OCI-LY7 (cell line): ENCODE data around the gene FRRS1. TPM values are rescaled to one million over a fixed set of nuclear protein-coding genes. Genes with fewer than 3 reads are reported as not detected.

Source experiments
- BruUV-seq: library from RNA; stranded (reverse); fragments of 400-500 nt; replicated peaks from 2 replicates; lab custom pipeline; 2021; lab: Mats Ljungman, UMichigan
- CTCF ChIA-PET: fragments of 300-600 bp; sonication (Branson Sonifier 250); formaldehyde crosslinking; loops from one replicate; lab custom pipeline; 2022; ENCODE audit warnings: antibody characterized with exemption; ENCODE audit not compliant: unreplicated experiment; lab: Charles Lee
- POLR2A ChIA-PET: fragments of 300-600 bp; sonication (Branson Sonifier 250); formaldehyde crosslinking; loops from one replicate; lab custom pipeline; 2022; ENCODE audit warnings: antibody characterized with exemption; lab: Charles Lee
- DNase-seq: peaks from one replicate; pipeline ENCODE4 v3.0.0-alpha.2; 2015; ENCODE audit warnings: low spot score
- H2AFZ ChIP-seq: fragments of 200-600 bp; sonication (generic), shearing (Covaris generic); 2 replicates; pipeline ENCODE4 v1.6.1; 2014; ENCODE audit warnings: mild to moderate bottlenecking, antibody characterized with exemption, low read length, moderate library complexity
- H3K27ac ChIP-seq: fragments of 200-600 bp; sonication (generic); 2 replicates; pipeline ENCODE4 v1.5.1; 2014; ENCODE audit warnings: mixed run types, low read depth, mild to moderate bottlenecking, moderate library complexity, low read length, inconsistent platforms; ENCODE audit not compliant: poor library complexity, severe bottlenecking
- H3K36me3 ChIP-seq: fragments of 200-600 bp; sonication (generic); 2 replicates; pipeline ENCODE4 v1.6.1; 2014; ENCODE audit warnings: mild to moderate bottlenecking, antibody characterized with exemption, low read length, moderate library complexity, mixed read lengths; ENCODE audit not compliant: insufficient read depth
- H3K4me1 ChIP-seq: fragments of 200-600 bp; sonication (generic); 2 replicates; pipeline ENCODE4 v1.5.1; 2014; ENCODE audit warnings: mild to moderate bottlenecking, low read length; ENCODE audit not compliant: insufficient read depth, poor library complexity, severe bottlenecking
- H3K4me2 ChIP-seq: fragments of 200-600 bp; sonication (generic); 2 replicates; pipeline ENCODE4 v1.6.1; 2014; ENCODE audit warnings: mild to moderate bottlenecking, low read length
- H3K4me3 ChIP-seq: fragments of 200-600 bp; sonication (generic); 2 replicates; pipeline ENCODE4 v1.5.1; 2014; ENCODE audit warnings: mild to moderate bottlenecking, low read depth, low read length; ENCODE audit not compliant: poor library complexity, severe bottlenecking
- H3K79me2 ChIP-seq: fragments of 200-600 bp; sonication (generic); 2 replicates; pipeline ENCODE4 v1.6.1; 2016; ENCODE audit warnings: low read depth, mild to moderate bottlenecking, low read length, moderate library complexity, mixed read lengths; ENCODE audit not compliant: insufficient read depth
- H3K9me2 ChIP-seq: fragments of 200-600 bp; sonication (generic); 2 replicates; pipeline ENCODE4 v1.6.1; 2016; ENCODE audit warnings: mild to moderate bottlenecking, low read length, mixed read lengths; ENCODE audit not compliant: insufficient read depth
- H3K9me3 ChIP-seq: fragments of 200-600 bp; sonication (generic); 2 replicates; pipeline ENCODE4 v1.6.1; 2014; ENCODE audit warnings: mild to moderate bottlenecking, mixed run types, low read length, mixed read lengths
- H4K20me1 ChIP-seq: fragments of 200-600 bp; sonication (generic); 2 replicates; pipeline ENCODE4 v1.6.1; 2014; ENCODE audit warnings: mild to moderate bottlenecking, antibody characterized with exemption, low read length, moderate library complexity, mixed read lengths; ENCODE audit not compliant: insufficient read depth
- EZH2phosphoT487 ChIP-seq: fragments of 200-600 bp; sonication (generic); IDR thresholded peaks from 2 replicates; pipeline ENCODE4 v1.6.1; 2018; ENCODE audit warnings: low read depth, borderline replicate concordance, mild to moderate bottlenecking, mixed run types, antibody characterized with exemption, low read length, moderate library complexity, mixed read lengths
- intact Hi-C: fragments of 100-400 bp; cut with micrococcal nuclease; formaldehyde crosslinking; loops from one replicate; pipeline ENCODE4 v1.10.0; 2022; ENCODE audit not compliant: unreplicated experiment
- total RNA-seq, 2 experiments: library from RNA; depleted of rRNA in 1 of 2; stranded (reverse); fragments of >200 nt in 1 of 2; shearing (Covaris generic) in 1 of 2; gene quantifications; 2 replicates each; pipeline ENCODE4 v1.2.3, GENCODE V29; 2014 to 2022
- TF ChIP-seq, protein P1 (sequence below): fragments of 200-600 bp; sonication (generic); conservative IDR thresholded peaks from 2 replicates; pipeline ENCODE4 v1.5.1; 2014; ENCODE audit warnings: mild to moderate bottlenecking, antibody characterized with exemption, low read length, moderate library complexity, mixed read lengths

The FRRS1 gene
- total RNA-seq, 2 experiments from 2014 or later, result 4.5 to 6.5 TPM

DNA sequence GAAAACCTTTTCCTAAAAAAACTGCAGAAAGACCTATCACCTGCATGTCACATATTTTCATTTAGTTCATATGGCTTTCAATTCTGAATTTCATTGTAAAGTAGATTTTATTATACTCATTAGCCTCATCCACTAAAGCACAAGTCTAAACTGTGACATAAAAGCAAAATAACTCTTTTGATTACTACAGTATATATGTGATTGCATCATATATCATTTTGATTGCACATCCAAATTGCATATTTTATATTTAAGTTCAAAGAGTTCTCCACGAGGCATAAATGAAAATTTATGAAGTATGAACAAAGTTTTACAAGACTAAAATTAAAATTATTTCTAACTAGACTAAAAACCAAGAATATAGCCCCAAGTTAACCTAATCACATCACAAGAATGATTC lies 101.2 kb downstream of the FRRS1 start:
- no peak for DNase-seq
- BruUV-seq, result no TSS peak
- intact Hi-C loops, result no loop called here
- H4K20me1 ChIP-seq, result no peaks in the 10 kb centered on the region
- H3K36me3 ChIP-seq, result no peaks in the 10 kb centered on the region
- no peaks in the 10 kb centered on the region for H3K4me1 ChIP-seq
- H3K79me2 ChIP-seq, result no peaks in the 10 kb centered on the region
- no peak overlapping the region for H3K4me2 ChIP-seq
- no peaks in the 10 kb centered on the region for H3K9me2 ChIP-seq
- ChIA-PET POLR2A (no interaction called here), CTCF (no interaction called here)
- H2AFZ ChIP-seq, result no peak overlapping the region
- no peaks in the 10 kb centered on the region for H3K9me3 ChIP-seq
- TF ChIP-seq, protein P1, sequence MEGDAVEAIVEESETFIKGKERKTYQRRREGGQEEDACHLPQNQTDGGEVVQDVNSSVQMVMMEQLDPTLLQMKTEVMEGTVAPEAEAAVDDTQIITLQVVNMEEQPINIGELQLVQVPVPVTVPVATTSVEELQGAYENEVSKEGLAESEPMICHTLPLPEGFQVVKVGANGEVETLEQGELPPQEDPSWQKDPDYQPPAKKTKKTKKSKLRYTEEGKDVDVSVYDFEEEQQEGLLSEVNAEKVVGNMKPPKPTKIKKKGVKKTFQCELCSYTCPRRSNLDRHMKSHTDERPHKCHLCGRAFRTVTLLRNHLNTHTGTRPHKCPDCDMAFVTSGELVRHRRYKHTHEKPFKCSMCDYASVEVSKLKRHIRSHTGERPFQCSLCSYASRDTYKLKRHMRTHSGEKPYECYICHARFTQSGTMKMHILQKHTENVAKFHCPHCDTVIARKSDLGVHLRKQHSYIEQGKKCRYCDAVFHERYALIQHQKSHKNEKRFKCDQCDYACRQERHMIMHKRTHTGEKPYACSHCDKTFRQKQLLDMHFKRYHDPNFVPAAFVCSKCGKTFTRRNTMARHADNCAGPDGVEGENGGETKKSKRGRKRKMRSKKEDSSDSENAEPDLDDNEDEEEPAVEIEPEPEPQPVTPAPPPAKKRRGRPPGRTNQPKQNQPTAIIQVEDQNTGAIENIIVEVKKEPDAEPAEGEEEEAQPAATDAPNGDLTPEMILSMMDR, result no peak
- no peak for TF ChIP-seq EZH2phosphoT487
- H3K27ac ChIP-seq, result no peak overlapping the region
- no peak overlapping the region for H3K4me3 ChIP-seq

DNA sequence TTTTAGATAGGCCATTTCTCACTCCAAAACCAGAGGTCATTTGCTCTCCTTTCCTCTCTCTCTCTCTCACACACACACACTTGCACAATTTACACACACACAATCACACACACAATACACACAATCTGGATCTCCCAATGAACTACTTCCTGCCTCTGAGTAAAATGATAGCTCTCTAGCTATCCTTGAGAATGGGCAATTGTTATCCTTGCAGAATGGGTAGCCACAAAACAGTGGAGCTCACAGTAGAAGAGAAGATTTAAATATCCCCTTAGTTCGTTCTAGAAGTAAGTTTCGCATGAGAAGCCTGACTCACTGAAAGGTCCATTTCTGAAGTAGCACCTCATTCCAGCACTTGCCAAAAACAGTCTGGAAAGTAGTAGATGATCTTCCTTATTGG lies 102.9 kb downstream of the FRRS1 start:
- H3K4me2 ChIP-seq, result no peak overlapping the region
- no peak overlapping the region for H3K27ac ChIP-seq
- no peak for DNase-seq
- H3K79me2 ChIP-seq, result no peaks in the 10 kb centered on the region
- no peaks in the 10 kb centered on the region for H4K20me1 ChIP-seq
- no peaks in the 10 kb centered on the region for H3K36me3 ChIP-seq
- no peaks in the 10 kb centered on the region for H3K9me2 ChIP-seq
- intact Hi-C loops, result no loop called here
- ChIA-PET CTCF (no interaction called here), POLR2A (interaction anchor here (0.8 to 1.3 kb wide), 2 partner anchors 11 to 22 kb away, joined by 3 to 4 read pairs; no protein-coding TSS in a partner anchor)
- no peaks in the 10 kb centered on the region for H3K9me3 ChIP-seq
- BruUV-seq, result no TSS peak
- H3K4me3 ChIP-seq, result no peak overlapping the region
- no peak for TF ChIP-seq EZH2phosphoT487
- TF ChIP-seq, protein P1, result no peak
- no peaks in the 10 kb centered on the region for H3K4me1 ChIP-seq
- no peak overlapping the region for H2AFZ ChIP-seq

DNA sequence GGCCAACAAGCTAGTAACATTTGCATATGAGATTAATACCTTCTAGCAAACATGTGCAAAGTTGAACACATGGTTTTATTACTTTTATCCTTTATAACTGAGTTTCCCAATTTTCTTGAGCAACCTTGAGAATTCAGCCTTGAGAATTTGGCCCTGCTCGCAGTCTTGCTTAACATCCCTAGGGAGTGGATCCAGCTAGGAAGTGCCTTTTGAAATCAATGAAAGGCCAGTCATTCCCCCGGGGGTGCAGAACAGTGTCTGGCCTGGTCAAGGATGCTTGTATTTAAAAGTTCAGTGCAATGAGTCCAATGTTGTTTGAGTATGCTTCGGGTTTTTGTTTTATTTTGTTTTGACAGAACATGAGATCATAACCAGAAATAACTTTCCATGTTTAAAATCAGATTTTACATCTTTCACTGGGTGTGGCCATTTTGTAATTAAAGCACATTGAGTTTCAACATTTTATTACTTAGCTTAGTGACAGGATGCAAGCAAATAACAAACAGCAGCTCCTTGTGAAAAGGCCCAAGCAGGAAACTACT lies 103.8 kb downstream of the FRRS1 start:
- no peak for TF ChIP-seq EZH2phosphoT487
- TF ChIP-seq, protein P1, result no peak
- Histone ChIP-seq H3K27ac (no peak overlapping the region), H3K4me2 (no peak overlapping the region), H3K36me3 (no peaks in the 10 kb centered on the region), H3K79me2 (no peaks in the 10 kb centered on the region), H3K4me1 (no peaks in the 10 kb centered on the region), H3K9me3 (no peaks in the 10 kb centered on the region), H3K9me2 (no peaks in the 10 kb centered on the region), H3K4me3 (no peak overlapping the region), H2AFZ (no peak overlapping the region), H4K20me1 (no peaks in the 10 kb centered on the region)
- POLR2A ChIA-PET, result interaction anchor here (1.3 kb wide), 1 partner anchor 12 kb away, joined by 4 read pairs; no protein-coding TSS in a partner anchor
- intact Hi-C loops, result no loop called here
- CTCF ChIA-PET, result no interaction called here
- no peak for DNase-seq
- no TSS peak for BruUV-seq
